ENCODE data around the gene ZNF605.
A peak's percentile ranks its signal among the peaks of the same experiment; 100 is the strongest.
"Not testable (repeated sequence)": the region's sequence is repeated elsewhere in the genome, so short reads cannot be mapped to it uniquely, and the experiment has no call there.

The ZNF605 gene

DNA sequence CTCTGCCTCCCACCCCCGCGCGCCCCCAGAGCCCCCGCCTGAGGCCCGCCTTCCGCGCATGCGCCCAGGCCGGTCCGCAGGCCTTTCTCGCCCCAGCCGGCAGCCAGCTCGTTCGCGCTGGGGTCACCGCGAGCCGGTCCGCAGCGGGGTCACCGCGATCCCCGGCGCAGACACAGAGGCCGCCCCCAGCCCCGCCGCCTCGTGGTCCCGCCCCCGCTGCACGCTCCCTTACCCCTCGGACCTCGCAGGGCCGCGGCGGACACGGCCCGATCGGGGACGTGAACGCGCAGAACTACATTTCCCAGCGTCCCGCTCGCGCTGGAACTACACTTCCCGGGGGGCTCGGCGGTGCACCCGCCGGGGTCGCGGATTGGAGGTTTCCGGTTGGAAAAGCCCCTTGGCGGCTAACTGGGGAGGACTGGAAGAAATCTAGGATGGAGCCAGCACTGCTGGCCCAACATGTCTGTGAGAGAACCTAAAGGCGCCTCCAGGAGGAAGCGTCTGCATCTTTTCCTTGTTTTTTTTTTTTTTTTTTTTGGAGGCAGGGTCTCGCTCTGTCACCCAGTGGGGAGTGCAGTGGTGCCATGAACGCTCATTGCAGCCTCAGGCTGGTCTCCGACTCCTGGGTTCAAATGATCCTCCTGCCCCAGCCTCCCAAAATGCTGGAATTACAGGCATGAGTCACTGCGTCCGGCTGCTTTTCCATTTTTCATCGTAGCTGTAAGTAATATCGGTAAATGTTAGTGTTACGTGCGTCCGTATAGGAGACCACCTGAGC lies at the start of gene ZNF605:
Gene ZNF605, minus strand, starts transcription at position 296 of the 778 bp plus-strand sequence. CDS start 10,671 bp downstream, outside the sequence.
- TF ChIP-seq, protein P1, sequence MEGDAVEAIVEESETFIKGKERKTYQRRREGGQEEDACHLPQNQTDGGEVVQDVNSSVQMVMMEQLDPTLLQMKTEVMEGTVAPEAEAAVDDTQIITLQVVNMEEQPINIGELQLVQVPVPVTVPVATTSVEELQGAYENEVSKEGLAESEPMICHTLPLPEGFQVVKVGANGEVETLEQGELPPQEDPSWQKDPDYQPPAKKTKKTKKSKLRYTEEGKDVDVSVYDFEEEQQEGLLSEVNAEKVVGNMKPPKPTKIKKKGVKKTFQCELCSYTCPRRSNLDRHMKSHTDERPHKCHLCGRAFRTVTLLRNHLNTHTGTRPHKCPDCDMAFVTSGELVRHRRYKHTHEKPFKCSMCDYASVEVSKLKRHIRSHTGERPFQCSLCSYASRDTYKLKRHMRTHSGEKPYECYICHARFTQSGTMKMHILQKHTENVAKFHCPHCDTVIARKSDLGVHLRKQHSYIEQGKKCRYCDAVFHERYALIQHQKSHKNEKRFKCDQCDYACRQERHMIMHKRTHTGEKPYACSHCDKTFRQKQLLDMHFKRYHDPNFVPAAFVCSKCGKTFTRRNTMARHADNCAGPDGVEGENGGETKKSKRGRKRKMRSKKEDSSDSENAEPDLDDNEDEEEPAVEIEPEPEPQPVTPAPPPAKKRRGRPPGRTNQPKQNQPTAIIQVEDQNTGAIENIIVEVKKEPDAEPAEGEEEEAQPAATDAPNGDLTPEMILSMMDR (IDR thresholded peaks at IDR 0.05; ENCODE audit: low read depth, low read length) = no peak
- Histone ChIP-seq H3K36me3 (no peaks in the 10 kb centered on the region), H3K9me3 (ENCODE audit: severe bottlenecking) (peaks cover 18% of the 10 kb centered on the region), H3K4me3 (ENCODE audit: low read depth, low read length) (peak within 1 kb of the TSS; percentile 73), H3K27me3 (ENCODE audit: insufficient read depth, low read depth, severe bottlenecking) (no peaks in the 10 kb centered on the region), H3K27ac (peak within 1 kb of the TSS; percentile 98)
- peak; percentile 93 for DNase-seq

DNA sequence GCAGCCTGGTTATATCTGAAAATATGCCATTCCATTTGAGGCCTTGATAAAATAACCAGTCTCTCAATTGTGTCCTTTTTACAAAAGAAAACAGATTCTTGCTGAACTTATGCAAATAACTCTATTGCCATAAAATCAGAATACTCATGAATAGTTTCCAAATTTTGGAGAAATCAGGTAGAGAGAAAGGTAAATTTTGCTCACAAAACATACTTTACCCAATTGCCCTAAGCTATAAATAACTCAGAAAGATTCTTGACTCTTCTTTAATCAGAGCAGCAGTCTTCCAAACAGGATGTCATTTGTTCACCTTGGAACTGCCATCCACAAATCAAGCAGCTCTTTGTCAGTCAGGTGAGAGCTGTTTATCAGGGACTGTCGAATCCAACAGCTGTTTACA lies 42.6 kb upstream of the ZNF605 start:
- no peak for DNase-seq

DNA sequence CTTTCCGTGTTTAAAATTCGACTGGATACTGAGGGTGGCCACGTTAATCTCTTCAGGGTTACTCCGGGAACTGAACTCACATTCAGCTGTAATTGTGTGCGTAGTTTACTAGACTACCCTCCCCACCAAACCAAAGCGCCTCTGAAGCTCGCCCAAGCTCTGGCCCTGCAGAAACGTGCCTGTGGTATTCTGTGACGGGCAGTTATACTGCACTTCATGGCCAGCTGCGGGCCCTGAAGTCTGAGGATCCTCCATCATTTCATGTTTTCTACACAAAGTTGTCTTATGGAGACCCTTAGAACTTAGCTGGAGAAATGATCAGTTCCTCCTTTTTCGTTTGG lies 30.7 kb upstream of the ZNF605 start:
- peak overlapping the region; percentile 74 for H3K27ac ChIP-seq
- no peak for DNase-seq

More for the DNA sequence above, 42.6 kb upstream of the ZNF605 start:
- Histone ChIP-seq H3K27me3 (ENCODE audit: insufficient read depth, low read depth, severe bottlenecking) (no peaks in the 10 kb centered on the region), H3K9me3 (ENCODE audit: severe bottlenecking) (peaks cover 9% of the 10 kb centered on the region), H3K27ac (no peak overlapping the region), H3K36me3 (peaks cover 4% of the 10 kb centered on the region), H3K4me3 (ENCODE audit: low read depth, low read length) (no peak overlapping the region)
- TF ChIP-seq, protein P1 (IDR thresholded peaks at IDR 0.05; ENCODE audit: low read depth, low read length) = no peak

DNA sequence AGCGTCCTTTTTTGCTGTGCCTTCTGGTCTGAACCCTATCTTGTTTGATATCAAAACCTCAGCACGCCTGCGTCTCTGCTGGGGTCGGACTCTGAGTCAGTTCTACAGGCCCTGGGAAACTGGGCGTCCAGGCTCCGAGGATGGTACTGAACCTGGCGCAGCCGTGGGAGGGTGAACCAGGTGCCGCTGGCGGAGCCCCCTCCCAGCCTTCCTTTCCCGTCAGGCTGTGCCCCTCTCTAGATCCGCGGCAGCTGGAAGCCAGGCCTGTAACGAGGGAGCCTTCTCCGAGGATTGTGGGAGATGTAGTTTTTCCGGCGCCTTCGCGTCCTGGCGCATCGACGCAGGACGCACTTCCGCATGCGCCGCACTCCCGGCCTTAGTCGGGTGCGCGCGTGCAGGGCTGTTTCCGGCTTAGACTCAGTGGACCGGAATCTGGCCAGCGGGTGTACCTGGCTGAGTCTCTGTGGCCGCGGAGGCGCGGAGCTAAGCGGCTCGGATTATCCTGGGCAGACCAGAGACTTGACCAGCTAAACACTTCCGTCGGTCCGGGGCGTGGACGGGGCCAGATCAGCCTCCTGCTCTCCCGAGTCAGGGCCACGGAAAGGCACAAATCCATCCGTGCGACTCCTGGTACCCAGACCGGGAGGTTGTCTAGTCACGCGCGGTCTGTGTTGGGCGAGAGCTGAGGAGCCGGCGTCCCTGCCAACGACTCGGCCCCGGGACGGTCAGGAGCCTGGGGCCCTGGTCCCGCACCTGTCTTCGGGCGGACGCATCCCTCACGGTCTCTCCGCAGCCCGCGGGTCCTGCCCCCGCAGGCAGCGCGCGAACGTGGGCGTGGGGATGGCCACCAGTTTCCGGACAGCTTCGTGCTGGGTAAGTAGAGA lies 30.1 kb upstream of the ZNF605 start, which contains the start of gene ZNF26:
Gene ZNF26, plus strand, starts transcription at position 367 of the 884 bp plus-strand sequence. Its CDS starts 474 bp downstream, at position 841.
- Histone ChIP-seq H3K4me3 (ENCODE audit: low read depth, low read length) (peak within 1 kb of the TSS; percentile 97), H3K27me3 (ENCODE audit: insufficient read depth, low read depth, severe bottlenecking) (no peaks in the 10 kb centered on the region), H3K27ac (peak within 1 kb of the TSS; percentile 74), H3K36me3 (peaks cover 28% of the 10 kb centered on the region), H3K9me3 (ENCODE audit: severe bottlenecking) (peaks cover 7% of the 10 kb centered on the region)
- DNase-seq = peak; percentile 94
- TF ChIP-seq, protein P1 (IDR thresholded peaks at IDR 0.05; ENCODE audit: low read depth, low read length) = no peak

More for the DNA sequence above, 30.7 kb upstream of the ZNF605 start:
- Histone ChIP-seq H3K27me3 (ENCODE audit: insufficient read depth, low read depth, severe bottlenecking) (no peaks in the 10 kb centered on the region), H3K4me3 (ENCODE audit: low read depth, low read length) (peak overlapping the region; percentile 97), H3K36me3 (peaks cover 29% of the 10 kb centered on the region), H3K9me3 (ENCODE audit: severe bottlenecking) (peaks cover 7% of the 10 kb centered on the region)
- TF ChIP-seq, protein P1 (IDR thresholded peaks at IDR 0.05; ENCODE audit: low read depth, low read length) = no peak

DNA sequence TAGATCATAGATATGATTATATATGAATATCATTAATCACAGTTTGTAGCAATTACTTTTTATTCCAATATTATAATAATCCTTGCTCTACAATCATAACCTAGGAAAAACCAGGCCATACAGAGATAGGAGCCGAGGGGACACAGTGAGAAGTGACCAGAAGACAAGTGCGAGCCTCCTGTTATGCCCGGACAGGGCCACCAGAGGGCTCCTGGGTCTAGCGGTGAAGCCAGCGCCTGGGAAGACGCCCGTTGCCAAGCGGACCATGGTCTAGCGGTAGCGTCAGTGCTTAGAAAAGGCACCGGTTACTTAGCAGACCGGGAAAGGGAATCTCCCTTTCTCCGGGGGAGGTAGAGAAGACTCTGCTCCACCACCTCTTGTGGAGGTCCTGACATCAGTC lies 20.8 kb upstream of the ZNF605 start:
- H3K9me3 ChIP-seq (ENCODE audit: severe bottlenecking); H3K27me3 ChIP-seq (ENCODE audit: insufficient read depth, low read depth, severe bottlenecking); H3K4me3 ChIP-seq (ENCODE audit: low read depth, low read length); H3K36me3 ChIP-seq; H3K27ac ChIP-seq: not testable (repeated sequence)
- TF ChIP-seq, protein P1 (IDR thresholded peaks at IDR 0.05; ENCODE audit: low read depth, low read length) = peak; percentile 62
- DNase-seq = peak; percentile 66

Data from WERI-Rb-1 (cell line).